ENCODE results near the gene PMM2. TPM values are rescaled to one million over a fixed set of nuclear protein-coding genes. Genes with fewer than 3 reads are reported as not detected.

Gene PMM2
- total and polyA plus RNA-seq, 9 of the 15 experiments (the other 6 are each of a cell fraction or from before 2014, with no cell fraction given): 5.6 to 42.7 (median 25.9) TPM

DNA sequence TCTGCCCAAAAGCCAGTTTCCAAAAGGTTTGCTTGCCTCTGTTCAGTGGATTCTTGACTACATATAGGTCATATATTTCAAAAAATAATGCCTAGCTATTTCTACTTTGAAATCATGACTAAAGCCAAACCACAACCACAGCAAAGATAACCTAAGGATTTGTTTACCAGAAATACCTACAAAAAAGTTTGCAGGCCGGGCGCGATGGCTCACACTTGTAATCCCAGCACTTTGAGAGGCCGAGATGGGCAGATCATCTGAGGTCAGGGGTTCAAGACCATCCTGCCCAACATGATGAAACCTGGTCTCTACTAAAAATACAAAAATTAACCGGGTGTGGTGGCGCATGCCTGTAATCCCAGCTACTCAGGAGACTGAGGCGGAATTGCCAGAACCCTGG, 56.0 kb downstream of the PMM2 start:
- ATAC-seq: no peak
- 80% methylated on average over 7 of the region's 7 CpGs for WGBS (ENCODE audit: insufficient coverage, low coverage, missing lambda C conversion rate)
- BruUV-seq (replicated peaks): no TSS peak
- Histone ChIP-seq H3K79me2 (ENCODE audit: control insufficient read depth, insufficient read depth, low read length) (no peaks in the 10 kb centered on the region; the same call in 2 of the 3 replicates), H3K4me2 (ENCODE audit: insufficient read depth, low read length) (no peak overlapping the region), H3K9me3 (replicated peaks; ENCODE audit: control insufficient read depth, insufficient read depth, low read depth, low read length) (no peaks in the 10 kb centered on the region), H3K9ac (ENCODE audit: insufficient read depth in 1 of 2, low read depth in 2 of 2, low read length in 2 of 2) (no peak overlapping the region), H3K4me3 (no peak overlapping the region), H3K27ac (ENCODE audit: extremely low read depth, low read depth, low read length) (no peak overlapping the region), H4K20me1 (replicated peaks; ENCODE audit: control insufficient read depth, insufficient read depth, low read length) (no peaks in the 10 kb centered on the region; the same call in 1 of the 2 replicates), H3K27me3 (ENCODE audit: control insufficient read depth in 2 of 2, insufficient read depth in 2 of 2, low read length in 2 of 2) (no peaks in the 10 kb centered on the region), H3K9me1 (ENCODE audit: control insufficient read depth, insufficient read depth, low read length) (no peaks in the 10 kb centered on the region), H3K4me1 (replicated peaks in 1 of 2; ENCODE audit: control insufficient read depth in 2 of 2, insufficient read depth in 2 of 2, low read length in 2 of 2) (peaks cover 0 to 9% of the 10 kb centered on the region in 2 experiments; a peak in 1 of 5 replicates), H3K36me3 (ENCODE audit: control insufficient read depth, insufficient read depth, low read length) (peaks cover 88% of the 10 kb centered on the region; the same call in 2 of the 3 replicates), H2AFZ (ENCODE audit: low read depth, low read length) (no peak overlapping the region)
- in situ Hi-C loops (cut with MboI) (no loop called here), intact Hi-C loops (cut with micrococcal nuclease) (no loop called here)
- no peak for TF ChIP-seq CHCHD3 (CRISPR knock-in tag; IDR thresholded peaks at IDR 0.05)
- no peak for TF ChIP-seq CBX8 (IDR thresholded peaks at IDR 0.05; ENCODE audit: borderline replicate concordance, extremely low read depth, low read depth, low read length, poor library complexity, severe bottlenecking)
- TF ChIP-seq POLR2A (conservative IDR thresholded peaks at IDR 0.05): 0 out of 2 replicates have a peak, but pooled peaks have one; percentile 8
- no peak for TF ChIP-seq SAP30 (IDR thresholded peaks at IDR 0.05; ENCODE audit: borderline replicate concordance, insufficient read depth, low read depth, low read length, poor library complexity, severe bottlenecking)
- no peak for TF ChIP-seq GTF2E2 (tag; IDR thresholded peaks at IDR 0.05)
- no peak for DNase-seq (ENCODE audit: extremely low read depth in 1 of 4, low spot score in 3 of 4)
- CTCF ChIA-PET (ENCODE audit: low intra/inter-chr PET ratio): no interaction called here
- no peak for FAIRE-seq
- POLR2A ChIA-PET: interaction anchor here (0.6 to 2.3 kb wide), 5 partner anchors 10 to 109 kb away, joined by 3 to 11 read pairs (median 3); partner anchors contain the start of gene CARHSP1

Measured in K562 (cell line).